ENCODE data around the gene MTFR1L. TPM values are rescaled to one million over a fixed set of nuclear protein-coding genes. Genes with fewer than 3 reads are reported as not detected.

The MTFR1L gene
- total RNA-seq, 1 donor from 2014 or later, result 222 TPM

DNA sequence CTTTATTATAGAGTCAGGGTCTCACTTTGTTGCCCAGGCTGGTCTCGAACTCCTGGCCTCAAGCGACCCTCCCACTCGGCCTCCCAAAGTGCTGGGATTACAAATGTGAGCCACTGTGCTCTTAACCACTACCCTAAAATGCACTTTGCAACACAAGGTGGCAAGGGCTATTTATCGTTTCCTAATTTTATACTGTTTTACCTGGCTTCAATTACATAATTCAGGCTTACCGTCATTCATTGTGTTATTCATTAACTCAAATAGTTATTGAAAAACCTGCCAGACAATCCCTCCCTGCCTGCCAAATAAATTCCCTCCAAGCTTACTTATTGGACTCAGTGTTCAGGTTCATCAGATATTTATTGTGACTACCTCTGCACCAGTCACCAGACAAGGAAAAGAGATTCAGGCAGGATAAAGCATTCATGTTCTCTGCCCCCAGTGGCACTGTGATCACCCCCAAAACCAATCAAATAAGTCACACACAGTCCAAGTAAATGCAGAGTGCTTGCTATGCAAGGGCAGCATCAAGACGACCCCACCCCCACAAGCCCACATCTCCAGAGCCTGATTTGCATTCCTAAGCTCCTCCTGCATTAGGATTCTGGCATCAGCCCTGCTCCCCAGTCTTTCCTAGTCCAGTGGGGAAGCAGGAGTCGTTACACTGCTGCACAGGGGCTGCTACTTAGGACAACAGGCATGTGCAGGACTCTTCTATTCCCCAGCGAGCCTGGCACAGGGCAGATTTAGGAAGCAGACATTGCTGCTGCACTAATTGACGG lies 47.6 kb downstream of the MTFR1L start:
- DNase-seq (no peak), ATAC-seq (ENCODE audit: poor library complexity) (no peak)
- intact Hi-C loops (cut with DNase I), result no loop called here

DNA sequence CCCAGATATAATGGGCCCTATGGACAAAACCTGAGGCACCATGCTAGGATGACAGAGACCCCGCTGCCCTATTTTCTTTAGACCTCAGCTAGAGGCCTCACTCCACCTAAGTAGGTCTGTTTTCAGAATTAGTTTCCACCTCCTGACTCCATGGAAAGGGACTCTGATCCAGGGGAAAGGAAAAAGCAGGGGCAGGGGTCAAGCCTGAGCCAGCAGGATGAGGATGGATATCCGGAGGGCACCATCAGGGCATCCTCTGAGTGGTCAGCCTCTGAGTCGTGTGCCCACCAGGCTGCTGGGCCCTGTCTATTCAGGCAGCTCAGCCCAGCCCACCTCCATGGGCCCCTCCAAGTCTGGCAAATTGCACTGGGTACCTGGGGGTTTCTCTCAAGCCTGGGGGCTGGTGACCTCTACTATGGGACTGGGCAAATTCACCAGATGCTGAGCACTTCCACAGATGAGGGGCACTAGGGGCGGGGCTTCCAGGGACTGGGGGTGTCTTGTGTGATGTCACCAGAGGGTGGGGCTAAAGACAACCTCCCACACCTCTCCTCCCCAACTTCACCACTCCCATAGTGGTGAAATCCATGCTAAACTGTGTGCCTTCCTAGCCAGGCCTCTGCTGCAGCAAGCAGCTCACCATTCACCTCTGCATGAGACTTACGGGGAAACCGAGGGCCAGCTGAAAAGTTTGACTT lies 50.3 kb downstream of the MTFR1L start:
- intact Hi-C loops (cut with DNase I), result no loop called here
- DNase-seq (no peak), ATAC-seq (ENCODE audit: poor library complexity) (no peak)

GRCh38 chr1:25870614-25871013 lies 50.9 kb downstream of the MTFR1L start:
- no peak for ATAC-seq (ENCODE audit: poor library complexity)
- no peak for DNase-seq
- intact Hi-C loops (cut with DNase I), result no loop called here

GRCh38 chr1:25871086-25871703 lies 51.4 kb downstream of the MTFR1L start:
- intact Hi-C loops (cut with DNase I), result no loop called here
- no peak for ATAC-seq (ENCODE audit: poor library complexity)
- no peak for DNase-seq

DNA sequence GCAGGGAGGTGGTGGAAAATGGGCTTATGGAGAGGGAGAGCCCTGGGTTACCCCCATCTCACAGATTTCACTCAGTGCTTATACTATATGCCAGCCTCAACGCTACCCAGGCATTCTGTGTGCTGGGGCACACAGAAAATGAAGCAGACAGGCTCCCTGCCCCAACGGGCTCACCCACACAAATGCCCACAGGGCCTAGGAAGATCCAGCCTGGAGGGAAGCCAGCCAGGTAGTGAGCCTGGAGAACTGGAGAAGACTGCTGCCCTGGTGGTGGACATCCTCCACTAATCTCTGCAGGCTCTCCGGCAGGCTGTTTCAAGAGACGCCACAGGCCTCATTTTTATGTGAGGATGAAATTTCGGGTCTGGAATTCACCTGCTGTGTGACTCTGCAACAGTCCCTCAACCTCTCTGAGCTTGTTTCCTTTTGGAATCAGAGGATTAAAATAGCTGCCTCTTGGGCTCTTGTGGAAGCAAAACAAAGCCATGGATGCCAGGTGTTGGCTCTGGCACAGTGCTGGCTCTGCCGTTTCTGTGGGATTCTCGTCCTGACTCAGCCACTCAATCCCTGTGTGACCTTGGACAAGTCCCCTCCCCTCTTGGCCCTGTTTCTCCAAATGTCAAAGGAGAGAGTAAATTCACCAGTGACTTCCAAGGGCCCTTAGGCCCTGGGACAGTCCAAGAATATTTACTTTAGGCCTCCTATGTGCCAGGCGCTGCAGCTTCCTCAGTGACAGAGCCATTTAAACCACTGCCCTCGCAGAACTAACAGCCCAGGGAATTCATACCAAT lies 52.1 kb downstream of the MTFR1L start:
- DNase-seq, result no peak
- intact Hi-C loops (cut with DNase I), result no loop called here
- ATAC-seq (ENCODE audit: poor library complexity), result no peak

GRCh38 chr1:25872713-25873112 lies 53.0 kb downstream of the MTFR1L start:
- intact Hi-C loops (cut with DNase I), result no loop called here
- DNase-seq (no peak), ATAC-seq (ENCODE audit: poor library complexity) (no peak)

GRCh38 chr1:25873120-25873519 lies 53.4 kb downstream of the MTFR1L start:
- intact Hi-C loops (cut with DNase I), result no loop called here
- DNase-seq, result no peak
- no peak for ATAC-seq (ENCODE audit: poor library complexity)

- ATAC-seq (ENCODE audit: poor library complexity) (no peak), DNase-seq (no peak)
- intact Hi-C loops (cut with DNase I), result no loop called here
Measured at GRCh38 chr1:25874209-25874608, 54.5 kb downstream of the MTFR1L start.

- intact Hi-C loops (cut with DNase I), result no loop called here
- DNase-seq (no peak), ATAC-seq (ENCODE audit: poor library complexity) (no peak)
Measured at GRCh38 chr1:25874635-25875153, 54.9 kb downstream of the MTFR1L start.

DNA sequence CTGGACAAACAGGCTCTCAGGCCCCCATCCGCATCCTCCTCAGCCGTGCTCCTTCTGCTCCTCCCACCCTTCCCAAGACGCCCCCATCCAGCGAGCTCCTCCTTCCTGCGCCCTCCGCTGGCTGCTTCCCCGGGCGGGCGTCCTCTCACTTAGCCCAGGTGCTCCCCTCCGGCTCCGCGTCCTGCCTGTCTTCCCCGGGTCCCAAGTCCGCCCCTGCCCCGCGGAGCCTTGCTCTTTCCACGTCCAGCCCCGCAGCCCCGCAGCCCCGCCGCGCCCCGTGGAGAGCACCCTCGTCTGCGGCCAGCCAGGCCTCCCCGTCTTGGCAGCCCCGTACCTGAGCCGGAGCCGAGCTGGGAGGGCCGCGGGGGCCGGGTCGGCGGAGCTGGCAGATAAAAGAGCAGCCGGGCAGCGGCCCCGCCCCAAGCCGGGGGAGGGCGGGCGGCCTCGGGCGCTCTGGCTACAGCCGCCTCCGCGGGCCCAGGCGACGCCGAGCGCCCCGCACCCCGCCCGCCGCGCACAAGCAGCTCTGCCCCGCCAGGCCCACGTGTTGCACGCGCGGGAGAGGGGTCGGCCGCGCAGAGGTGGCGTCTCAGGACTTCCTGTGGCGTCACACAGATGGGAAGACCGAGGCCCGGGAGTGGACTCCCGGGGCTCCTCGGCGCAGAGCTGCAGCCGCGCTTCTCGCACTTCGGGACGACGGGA lies 55.6 kb downstream of the MTFR1L start, which contains the start of gene PAQR7:
Gene PAQR7, minus strand, starts transcription at position 555 of the 702 bp plus-strand sequence. CDS start 11,869 bp downstream, outside the sequence.
- DNase-seq, result peak; percentile 86
- ATAC-seq (ENCODE audit: poor library complexity), result peak; percentile 92
- intact Hi-C loops (cut with DNase I), result no loop called here

GRCh38 chr1:25875856-25876692 lies 56.3 kb downstream of the MTFR1L start:
- DNase-seq (no peak), ATAC-seq (ENCODE audit: poor library complexity) (no peak)
- intact Hi-C loops (cut with DNase I), result no loop called here

- no peak for DNase-seq
- intact Hi-C loops (cut with DNase I), result no loop called here
Measured at GRCh38 chr1:25876693-25877077, 56.9 kb downstream of the MTFR1L start.

DNA sequence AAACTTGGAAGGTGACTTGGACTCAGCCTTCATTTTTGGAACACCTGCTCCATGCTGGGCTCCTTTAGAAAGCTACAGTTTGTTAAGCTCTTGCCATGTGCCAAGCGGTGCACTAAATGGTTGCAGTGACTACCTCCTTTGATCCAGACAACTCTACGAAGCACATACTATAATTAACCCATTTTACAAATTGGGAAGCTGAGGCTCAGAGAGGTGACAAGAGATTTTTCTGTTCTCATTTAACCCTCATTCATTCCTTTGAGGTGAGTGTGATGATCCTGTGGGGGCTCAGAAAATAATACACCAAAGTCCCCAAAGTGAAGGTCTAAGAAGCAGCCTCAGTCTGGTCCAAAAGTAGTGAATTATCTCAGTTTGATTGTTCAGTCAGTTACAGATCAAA lies 57.4 kb downstream of the MTFR1L start:
- intact Hi-C loops (cut with DNase I), result no loop called here
- ATAC-seq (ENCODE audit: poor library complexity) (no peak), DNase-seq (no peak)

More at GRCh38 chr1:25876693-25877077, 56.9 kb downstream of the MTFR1L start:
- ATAC-seq (ENCODE audit: poor library complexity), result no peak

DNA sequence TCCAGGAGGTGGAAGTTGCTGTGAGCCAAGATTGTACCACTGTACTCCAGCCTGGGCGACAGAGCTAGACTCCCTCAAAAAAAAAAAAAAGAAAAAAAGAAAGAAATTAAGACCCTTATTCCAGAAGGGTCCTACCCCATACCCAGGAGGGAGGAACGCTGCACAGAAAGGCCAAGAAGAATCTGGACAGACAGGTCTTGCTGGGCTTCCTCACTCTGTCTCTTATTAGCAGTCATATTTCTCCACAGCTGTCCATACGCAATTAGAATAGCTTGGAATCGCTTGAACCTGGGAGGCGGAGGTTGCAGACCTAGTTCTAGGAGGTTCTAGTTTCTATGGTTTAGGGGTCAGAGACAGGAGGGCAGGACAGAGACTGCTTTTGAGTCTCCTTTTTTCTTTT lies 58.9 kb downstream of the MTFR1L start:
- intact Hi-C loops (cut with DNase I), result no loop called here
- no peak for ATAC-seq (ENCODE audit: poor library complexity)
- no peak for DNase-seq

DNA sequence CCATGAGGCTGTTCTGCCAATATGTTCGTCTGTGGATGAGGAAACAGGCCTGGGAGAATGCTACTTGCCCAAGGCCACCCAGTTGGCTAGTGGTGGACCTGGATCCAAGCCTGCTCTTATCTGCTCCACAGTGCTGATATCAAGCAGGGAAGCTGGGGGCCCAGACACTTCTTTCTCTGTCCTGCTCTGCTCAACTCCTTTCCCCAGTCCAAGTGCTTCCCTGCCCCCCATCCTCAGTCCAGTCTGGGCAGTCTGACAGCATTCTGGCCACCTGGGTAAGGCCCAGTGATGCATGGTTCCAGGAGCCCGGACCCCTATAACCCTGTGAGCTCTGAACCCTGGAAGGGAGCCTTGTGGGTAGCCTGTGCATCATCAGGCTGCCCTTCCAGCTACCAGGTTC lies 59.9 kb downstream of the MTFR1L start:
- intact Hi-C loops (cut with DNase I), result no loop called here
- no peak for ATAC-seq (ENCODE audit: poor library complexity)
- no peak for DNase-seq

GRCh38 chr1:25880518-25880917 lies 60.8 kb downstream of the MTFR1L start:
- DNase-seq (no peak), ATAC-seq (ENCODE audit: poor library complexity) (no peak)
- intact Hi-C loops (cut with DNase I), result no loop called here

- intact Hi-C loops (cut with DNase I), result no loop called here
- no peak for ATAC-seq (ENCODE audit: poor library complexity)
- DNase-seq, result no peak
Measured at GRCh38 chr1:25881266-25881665, 61.5 kb downstream of the MTFR1L start.

Data from Right ventricle myocardium superior (tissue), 1 donor.